SH-SY5Y (cell line): ENCODE measurements around the gene PPP1R12A.

Experiments used
- GATA2 ChIP-seq: IDR thresholded peaks from 2 replicates; pipeline ENCODE4 v1.6.1; 2011; ENCODE audit warnings: mild to moderate bottlenecking, low read depth, low read length
- GATA3 ChIP-seq: IDR thresholded peaks from 2 replicates; pipeline ENCODE4 v1.6.1; 2011; ENCODE audit warnings: low read depth, mild to moderate bottlenecking, low read length, moderate library complexity

DNA sequence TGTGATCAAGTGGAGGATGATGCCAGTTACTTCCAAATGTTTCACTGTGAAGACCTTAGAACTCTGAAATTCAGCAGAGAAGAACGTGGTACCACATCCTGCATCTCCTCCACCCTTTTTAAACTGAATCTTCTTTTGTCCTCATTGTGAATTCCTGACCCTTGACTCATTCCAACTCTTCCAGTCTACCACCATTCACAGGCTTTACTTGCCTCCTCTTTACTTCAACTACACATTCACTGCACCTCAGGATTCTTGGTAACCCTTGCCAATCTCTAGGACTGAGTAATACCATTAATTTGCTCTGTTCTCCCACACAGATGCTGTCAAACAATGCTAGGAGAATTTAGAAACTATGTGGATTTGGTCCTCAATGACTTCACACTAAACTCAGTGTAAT, 37.3 kb downstream of the PPP1R12A start:
- TF ChIP-seq GATA2 (no peak), GATA3 (no peak)
